Smooth muscle cell (in vitro differentiated cells): Measurements from ENCODE around the gene MTUS2. TPM values are rescaled to one million over a fixed set of nuclear protein-coding genes. Genes with fewer than 3 reads are reported as not detected.

ENCODE experiments used
- DNase-seq: peaks from one replicate; lab custom pipeline; 2025; ENCODE audit not compliant: unreplicated experiment; lab: John Stamatoyannopoulos, UW
- H2AFZ ChIP-seq: fragments of 200-600 bp; sonication (generic); 2 replicates; pipeline ENCODE4 v1.6.0; 2016; ENCODE audit warnings: antibody characterized with exemption, low read depth, mild to moderate bottlenecking
- H3F3A ChIP-seq: fragments of 200-600 bp; sonication (generic); 2 replicates; pipeline ENCODE4 v1.6.0; 2017; ENCODE audit warnings: antibody characterized with exemption, low read depth
- H3K27ac ChIP-seq: fragments of 200-600 bp; sonication (generic); 2 replicates; pipeline ENCODE4 v1.5.1; 2016; ENCODE audit warnings: low read depth, mild to moderate bottlenecking
- H3K27me3 ChIP-seq: fragments of 200-600 bp; sonication (generic); 2 replicates; pipeline ENCODE4 v1.6.1; 2016; ENCODE audit warnings: low read depth, mild to moderate bottlenecking
- H3K36me3 ChIP-seq: fragments of 200-600 bp; sonication (generic); 2 replicates; pipeline ENCODE4 v1.5.1; 2016; ENCODE audit warnings: low read depth
- H3K4me1 ChIP-seq: fragments of 200-600 bp; sonication (generic); 2 replicates; pipeline ENCODE4 v1.5.1; 2016; ENCODE audit warnings: low read depth
- H3K4me2 ChIP-seq: fragments of 200-600 bp; sonication (generic); 2 replicates; pipeline ENCODE4 v1.6.0; 2016; ENCODE audit warnings: mild to moderate bottlenecking
- H3K4me3 ChIP-seq: fragments of 200-600 bp; sonication (generic); 2 replicates; pipeline ENCODE4 v1.5.1; 2016; ENCODE audit warnings: mild to moderate bottlenecking
- H3K79me2 ChIP-seq: fragments of 200-600 bp; sonication (generic); 2 replicates; pipeline ENCODE4 v1.6.0; 2016; ENCODE audit warnings: low read depth, mild to moderate bottlenecking
- H3K9ac ChIP-seq: fragments of 200-600 bp; sonication (generic); 2 replicates; pipeline ENCODE4 v1.6.0; 2016; ENCODE audit warnings: low read depth
- H3K9me3 ChIP-seq: fragments of 200-600 bp; sonication (generic); replicated peaks from 2 replicates; pipeline ENCODE4 v1.5.1; 2016; ENCODE audit warnings: low read depth
- H4K20me1 ChIP-seq: fragments of 200-600 bp; sonication (generic); 2 replicates; pipeline ENCODE4 v1.6.0; 2016; ENCODE audit warnings: low read depth
- CTCF ChIP-seq: fragments of 200-600 bp; sonication (generic); IDR thresholded peaks from 2 replicates; pipeline ENCODE4 v1.5.1; 2017; ENCODE audit warnings: borderline replicate concordance, mild to moderate bottlenecking, antibody characterized with exemption; ENCODE audit not compliant: insufficient read depth, poor library complexity, severe bottlenecking
- WGBS: methylation state at CpG from one replicate; pipeline ENCODE4 v1.1.7; 2016; ENCODE audit warnings: low lambda C conversion rate; 5-methylcytosine and 5-hydroxymethylcytosine counted together
- polyA plus RNA-seq: library from polyadenylated mRNA; unstranded; fragments of >200 nt; fragmentation: Nextera tagmentation; extraction: Ambion mirVana; gene quantifications from 2 replicates; pipeline ENCODE4 v1.2.1, GENCODE V29; 2016
- total RNA-seq: library from RNA; depleted of rRNA; stranded (reverse); fragments of >200 nt; gene quantifications from 2 replicates; pipeline ENCODE4 v1.2.3, GENCODE V29; 2014

Gene MTUS2
- total and polyA plus RNA-seq, 2 experiments from 2014 or later: 0.06 to 0.63 TPM

- no peaks in the 10 kb centered on the region for H4K20me1 ChIP-seq
- H3K4me2 ChIP-seq: no peak overlapping the region
- no peaks in the 10 kb centered on the region for H3K9me3 ChIP-seq
- no peaks in the 10 kb centered on the region for H3K79me2 ChIP-seq
- H3F3A ChIP-seq: no peaks in the 10 kb centered on the region
- H3K4me3 ChIP-seq: no peak overlapping the region
- no peak overlapping the region for H2AFZ ChIP-seq
- no peaks in the 10 kb centered on the region for H3K36me3 ChIP-seq
- no peaks in the 10 kb centered on the region for H3K4me1 ChIP-seq
- no peak overlapping the region for H3K27ac ChIP-seq
- peaks cover 6% of the 10 kb centered on the region for H3K27me3 ChIP-seq
- no peak overlapping the region for H3K9ac ChIP-seq
- no peak for DNase-seq
- WGBS: 39% methylated on average over 1 of the region's 1 CpG
- no peak for TF ChIP-seq CTCF
Observed at GRCh38 chr13:29294821-29295220, 474.7 kb downstream of the MTUS2 start.

- H3K4me3 ChIP-seq: no peak overlapping the region
- no peaks in the 10 kb centered on the region for H3K4me1 ChIP-seq
- no peak overlapping the region for H2AFZ ChIP-seq
- no peak for DNase-seq
- no peak overlapping the region for H3K9ac ChIP-seq
- H3K27me3 ChIP-seq: peaks cover 6% of the 10 kb centered on the region
- WGBS: 89% methylated on average over 1 of the region's 1 CpG
- no peaks in the 10 kb centered on the region for H3K36me3 ChIP-seq
- H3K9me3 ChIP-seq: peaks cover 9% of the 10 kb centered on the region
- no peak overlapping the region for H3K27ac ChIP-seq
- no peak for TF ChIP-seq CTCF
- H3K4me2 ChIP-seq: no peak overlapping the region
- H3F3A ChIP-seq: no peaks in the 10 kb centered on the region
- H4K20me1 ChIP-seq: no peaks in the 10 kb centered on the region
- no peaks in the 10 kb centered on the region for H3K79me2 ChIP-seq
Observed at GRCh38 chr13:29301027-29301426, 480.9 kb downstream of the MTUS2 start.

GRCh38 chr13:29304148-29304547 lies 484.0 kb downstream of the MTUS2 start:
- no peak overlapping the region for H3K4me2 ChIP-seq
- no peaks in the 10 kb centered on the region for H3K36me3 ChIP-seq
- H3K4me1 ChIP-seq: no peaks in the 10 kb centered on the region
- H3K79me2 ChIP-seq: no peaks in the 10 kb centered on the region
- TF ChIP-seq CTCF: no peak
- DNase-seq: no peak
- no peak overlapping the region for H2AFZ ChIP-seq
- peaks cover 9% of the 10 kb centered on the region for H3K9me3 ChIP-seq
- H3K9ac ChIP-seq: no peak overlapping the region
- H3K4me3 ChIP-seq: no peak overlapping the region
- no peaks in the 10 kb centered on the region for H3F3A ChIP-seq
- no peak overlapping the region for H3K27ac ChIP-seq
- no peaks in the 10 kb centered on the region for H3K27me3 ChIP-seq
- no peaks in the 10 kb centered on the region for H4K20me1 ChIP-seq

GRCh38 chr13:29310806-29311205 lies 490.7 kb downstream of the MTUS2 start:
- no peak overlapping the region for H2AFZ ChIP-seq
- H3K79me2 ChIP-seq: no peaks in the 10 kb centered on the region
- TF ChIP-seq CTCF: no peak
- H3K27ac ChIP-seq: no peak overlapping the region
- no peak overlapping the region for H3K9ac ChIP-seq
- H3K4me3 ChIP-seq: no peak overlapping the region
- H3F3A ChIP-seq: no peaks in the 10 kb centered on the region
- WGBS: 89% methylated on average over 2 of the region's 2 CpGs
- no peaks in the 10 kb centered on the region for H3K36me3 ChIP-seq
- H3K4me1 ChIP-seq: no peaks in the 10 kb centered on the region
- no peak for DNase-seq
- no peaks in the 10 kb centered on the region for H3K27me3 ChIP-seq
- H4K20me1 ChIP-seq: no peaks in the 10 kb centered on the region
- H3K4me2 ChIP-seq: no peak overlapping the region
- H3K9me3 ChIP-seq: no peaks in the 10 kb centered on the region
